Left lobe of liver (tissue), 2 donors: ENCODE measurements around the gene RERE. TPM values are rescaled to one million over a fixed set of nuclear protein-coding genes. Genes with fewer than 3 reads are reported as not detected.

Experiments
- ATAC-seq: fragments of 200-7000 bp; cut with Tn5 transposase; one replicate; pipeline ENCODE4 v1.9.1; 2020; ENCODE audit warnings: mild to moderate bottlenecking, moderate library complexity
- DNase-seq: peaks from one replicate; pipeline ENCODE4 v3.0.0-alpha.2; 2020; ENCODE audit warnings: low spot score
- total RNA-seq: library from RNA; stranded (reverse); gene quantifications from one replicate; pipeline ENCODE4 v1.2.1, GENCODE V29; 2021
- donor health status: DM: no; HTN: no; CAD: no; lungs with moderate emphysema.
- donor health status: DM: no; HTN: yes; CAD: no.

Gene RERE
- total RNA-seq, 1 donor from 2014 or later = 30.9 TPM

DNA sequence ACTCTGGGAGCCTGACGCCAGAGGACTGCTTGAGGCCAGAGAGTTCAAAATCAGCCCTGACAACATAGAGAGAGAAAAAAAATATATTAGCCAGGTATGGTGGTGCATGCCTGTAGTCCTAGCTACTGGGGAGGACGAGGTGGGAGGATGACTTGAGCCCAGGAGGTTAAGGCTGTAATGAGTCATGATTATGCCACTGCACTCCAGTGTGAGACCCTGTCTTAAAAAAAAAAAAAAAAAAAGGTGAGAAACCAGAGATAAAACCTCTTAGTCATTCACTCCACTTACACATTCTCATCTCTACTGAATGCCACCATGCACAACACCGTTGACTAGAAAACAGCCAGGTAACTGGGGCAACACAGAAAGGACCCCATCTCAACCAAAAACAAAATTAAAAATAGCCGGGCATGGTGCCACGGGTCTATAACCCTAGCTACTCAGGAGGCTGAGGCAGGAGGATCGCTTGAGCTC lies 321.5 kb downstream of the RERE start:
- no peak for DNase-seq
- no peak for ATAC-seq

DNA sequence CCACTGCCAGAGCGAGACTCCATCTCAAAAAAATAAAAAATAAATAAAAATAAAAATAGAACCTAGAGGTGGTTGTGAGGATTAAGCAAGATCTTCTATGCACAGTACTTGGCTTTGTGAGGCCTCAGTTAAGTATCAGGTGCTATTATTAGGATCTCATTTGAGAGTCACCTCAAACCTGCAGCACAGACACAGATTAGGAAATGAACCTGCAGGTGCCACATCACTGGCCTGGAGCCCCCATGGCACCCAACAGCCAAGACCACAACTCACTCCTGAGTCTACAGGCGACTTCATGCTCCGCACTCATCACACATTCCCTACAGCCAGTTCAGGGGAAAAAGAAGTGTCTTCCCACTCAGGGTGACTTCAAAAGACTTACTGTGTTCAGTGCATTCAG lies 322.8 kb downstream of the RERE start:
- DNase-seq = no peak
- no peak for ATAC-seq

- no peak for ATAC-seq
- DNase-seq = no peak
Measured at GRCh38 chr1:8493916-8494540, 323.4 kb downstream of the RERE start.

DNA sequence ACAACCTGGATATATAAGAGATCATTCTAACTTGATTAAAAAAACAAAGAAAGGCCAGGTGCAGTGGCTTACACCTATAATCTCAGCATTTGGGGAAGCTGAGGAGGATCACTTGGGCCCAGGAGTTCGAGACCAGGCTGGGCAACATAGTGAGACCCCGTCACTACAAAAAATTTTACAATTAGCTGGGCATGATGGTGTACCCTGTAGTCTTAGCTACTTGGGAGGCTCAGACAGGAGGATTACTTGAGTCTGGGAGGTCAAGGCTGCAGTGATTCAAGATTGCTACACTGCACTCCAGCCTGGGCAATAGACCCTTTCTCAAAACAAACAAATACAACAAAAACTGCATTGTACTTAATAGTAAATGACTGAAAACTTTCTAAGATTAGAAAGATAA lies 330.2 kb downstream of the RERE start:
- ATAC-seq (no peak), DNase-seq (no peak)

DNA sequence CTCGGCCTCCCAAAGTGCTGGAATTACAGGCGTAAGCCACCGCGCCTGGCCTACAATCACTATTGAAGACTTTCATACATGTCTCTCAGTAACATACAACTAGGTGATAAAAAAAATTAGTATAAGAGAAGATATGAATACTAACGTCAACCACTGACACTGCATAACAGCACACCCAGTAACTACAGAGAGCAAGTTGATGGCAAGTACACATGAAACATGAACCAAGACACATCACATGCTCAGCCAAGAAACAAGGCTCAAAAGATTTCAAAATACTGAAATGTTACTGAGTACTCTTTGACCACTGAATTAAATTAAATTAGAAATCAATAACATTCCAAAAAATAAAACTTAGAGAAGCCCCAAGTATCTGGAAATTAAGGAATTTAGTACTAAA lies 331.4 kb downstream of the RERE start:
- ATAC-seq = no peak
- no peak for DNase-seq

DNA sequence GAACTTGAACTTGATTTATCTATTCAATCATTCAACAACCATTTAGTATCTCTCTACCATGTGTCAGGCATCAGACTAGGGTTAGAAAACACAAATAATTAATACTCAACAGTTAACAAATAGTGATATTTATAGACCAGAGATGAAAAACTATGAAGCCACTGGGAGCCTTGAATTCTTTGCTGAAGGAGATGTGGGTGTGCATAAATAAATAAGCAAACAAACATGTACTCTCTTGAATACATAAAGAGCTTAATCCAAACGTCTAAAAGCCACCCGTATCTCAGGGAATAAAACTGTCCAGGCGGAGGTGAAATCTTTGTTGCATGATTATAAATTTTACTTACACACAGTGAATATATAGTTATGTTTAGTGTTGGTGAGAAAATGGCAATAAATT lies 333.9 kb downstream of the RERE start:
- no peak for DNase-seq
- ATAC-seq = no peak

DNA sequence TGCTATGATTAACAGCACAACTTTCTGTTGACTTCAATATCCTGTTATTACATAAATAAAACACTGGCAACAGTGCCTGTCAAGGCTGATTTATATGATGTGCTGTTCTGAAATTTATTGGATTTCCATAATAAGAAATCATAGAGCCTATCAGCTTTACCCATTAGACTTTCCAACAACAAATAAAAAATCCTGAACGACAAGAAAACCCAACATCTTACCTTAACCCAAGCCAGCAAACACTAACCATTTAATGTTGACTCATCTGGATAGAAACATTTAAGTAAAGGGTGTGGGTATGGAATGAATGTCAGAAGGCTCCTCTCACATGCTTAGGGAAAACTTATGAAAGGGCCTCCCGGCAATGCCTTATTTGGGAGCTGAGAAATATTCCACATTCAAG lies 334.5 kb downstream of the RERE start:
- no peak for ATAC-seq
- no peak for DNase-seq

GRCh38 chr1:8481650-8482380 lies 335.6 kb downstream of the RERE start:
- no peak for ATAC-seq
- DNase-seq = no peak

DNA sequence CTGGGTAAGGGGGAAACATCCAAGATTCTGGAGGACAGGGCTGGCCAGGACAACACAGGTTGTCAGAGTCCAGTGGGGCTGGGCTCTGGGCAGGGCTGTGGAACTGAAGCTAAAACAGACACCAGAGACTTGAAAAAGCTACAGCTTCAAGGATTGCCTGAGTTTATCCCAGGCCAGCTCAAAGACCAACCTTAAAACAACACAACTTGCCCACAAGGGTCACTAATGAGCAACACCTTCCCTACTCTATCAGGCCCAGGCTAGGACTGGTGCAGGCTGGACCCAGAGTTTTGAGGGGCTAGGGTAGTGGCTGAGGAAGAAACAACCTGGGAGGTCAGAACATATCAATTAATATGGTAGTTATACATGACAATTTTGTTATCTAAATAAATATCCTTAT lies 338.9 kb downstream of the RERE start:
- no peak for DNase-seq
- ATAC-seq = peak; percentile 57

- ATAC-seq (peak; percentile 22), DNase-seq (no peak)
Measured at GRCh38 chr1:8477983-8478362, 339.5 kb downstream of the RERE start.

GRCh38 chr1:8477166-8477982 lies 340.1 kb downstream of the RERE start:
- DNase-seq = no peak
- ATAC-seq = no peak

DNA sequence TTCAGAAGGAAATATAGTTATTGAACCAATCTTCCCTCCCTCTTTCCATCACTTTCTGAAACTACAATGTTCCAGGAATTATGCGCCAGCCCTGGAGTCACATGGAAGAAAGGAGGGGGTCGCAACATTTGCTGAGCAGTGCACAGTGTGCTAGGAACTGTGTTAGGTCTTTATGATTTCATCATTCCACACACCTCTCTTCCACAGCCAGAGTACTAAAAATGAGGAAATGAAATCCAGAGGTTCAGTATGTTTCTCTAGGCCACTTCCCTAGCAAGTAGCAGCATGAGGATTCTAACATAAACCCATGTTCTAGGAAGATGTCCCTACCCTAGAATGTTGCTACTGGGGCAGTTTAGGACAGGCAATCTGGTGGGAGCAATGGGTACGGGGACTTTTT lies 341.4 kb downstream of the RERE start:
- no peak for DNase-seq
- ATAC-seq = peak; percentile 33

GRCh38 chr1:8474369-8474768 lies 343.1 kb downstream of the RERE start:
- ATAC-seq (no peak), DNase-seq (no peak)

- DNase-seq (no peak), ATAC-seq (no peak)
Measured at GRCh38 chr1:8473891-8474300, 343.5 kb downstream of the RERE start.

- ATAC-seq = no peak
Measured at GRCh38 chr1:8473121-8473875, 344.1 kb downstream of the RERE start.

DNA sequence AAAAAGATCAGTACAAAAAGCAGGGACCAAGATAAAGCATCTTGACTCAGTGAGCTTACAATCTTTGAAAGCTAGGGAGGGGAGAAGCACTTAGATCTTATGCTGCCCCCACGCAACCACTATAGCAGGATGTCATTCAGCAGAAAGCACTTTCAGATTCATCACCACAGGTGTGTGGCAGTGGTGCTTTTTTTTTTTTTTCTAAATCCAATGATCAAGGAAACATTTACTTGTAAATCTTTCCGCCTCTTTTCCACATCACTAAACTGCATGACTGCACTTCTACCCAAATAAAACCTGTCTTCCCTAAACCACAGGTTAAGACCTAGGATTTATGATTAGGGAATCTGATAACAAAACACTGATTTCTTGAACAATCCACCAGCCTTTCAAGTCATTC lies 344.8 kb downstream of the RERE start:
- no peak for DNase-seq
- ATAC-seq = no peak

More at GRCh38 chr1:8473121-8473875, 344.1 kb downstream of the RERE start:
- DNase-seq = no peak

DNA sequence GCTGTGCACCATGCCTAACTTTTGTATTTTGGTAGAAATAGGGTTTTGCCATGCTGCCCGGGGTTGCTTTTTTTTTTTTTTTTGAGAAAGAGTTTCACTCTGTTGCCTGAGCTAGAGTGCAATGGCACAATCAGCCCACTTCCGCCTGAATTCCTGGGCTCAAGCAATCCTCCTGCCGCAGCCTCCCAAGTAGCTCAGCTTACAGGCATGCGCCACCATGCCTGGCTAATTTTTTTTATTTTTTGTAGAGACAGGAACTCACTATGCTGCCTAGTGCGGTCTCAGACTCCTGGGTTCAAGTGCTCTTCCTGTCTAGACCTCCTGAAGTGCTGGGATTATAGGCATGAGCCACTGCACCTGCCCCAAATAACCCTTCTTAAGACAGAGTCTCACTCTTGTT lies 346.0 kb downstream of the RERE start:
- ATAC-seq = no peak
- no peak for DNase-seq

DNA sequence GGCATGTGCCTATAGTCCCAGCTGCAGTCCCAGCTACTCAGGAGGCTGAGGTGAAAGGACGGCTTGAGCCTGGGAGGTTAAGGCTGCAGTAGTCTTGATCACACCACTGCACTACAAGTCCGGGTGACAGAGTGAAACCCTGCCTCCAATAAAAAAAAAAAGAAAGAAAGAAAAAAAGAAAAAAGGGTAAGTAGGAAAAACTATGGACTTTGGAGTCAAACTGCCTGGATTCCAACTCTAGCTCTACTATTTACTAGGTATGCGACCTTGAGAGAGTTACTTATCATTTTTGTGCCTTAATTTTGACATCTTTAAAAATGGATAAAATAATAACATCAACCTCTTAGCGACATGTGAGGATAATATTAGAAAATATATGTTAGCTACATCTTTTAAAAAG lies 348.7 kb downstream of the RERE start:
- peak; percentile 48 for ATAC-seq
- DNase-seq = no peak

GRCh38 chr1:8467308-8467707 lies 350.1 kb downstream of the RERE start:
- no peak for DNase-seq
- ATAC-seq = peak; percentile 82

- DNase-seq (no peak), ATAC-seq (no peak)
Measured at GRCh38 chr1:8465692-8466091, 351.7 kb downstream of the RERE start.

DNA sequence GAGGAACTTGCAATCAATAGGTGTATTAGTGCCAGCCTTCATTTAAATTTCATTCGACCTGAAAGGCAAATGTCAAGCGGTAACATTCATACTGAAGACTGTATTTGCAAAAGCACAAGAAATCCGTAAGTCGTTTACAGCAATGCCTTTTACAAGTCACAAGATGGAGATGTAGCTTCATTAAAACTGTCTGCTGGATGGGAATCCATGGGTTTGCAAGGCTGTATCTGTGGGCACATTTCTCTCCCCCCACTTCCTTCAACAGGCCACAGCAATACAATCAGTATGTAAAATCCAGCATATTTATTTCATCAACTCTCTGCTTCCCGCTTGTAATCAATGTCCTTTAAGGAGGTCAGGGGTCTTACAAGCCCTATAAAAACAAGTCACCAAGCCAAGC lies 352.4 kb downstream of the RERE start:
- DNase-seq (no peak), ATAC-seq (no peak)
